ENCODE data around the gene HBEGF.
"Not testable (repeated sequence)": the region's sequence is repeated elsewhere in the genome, so short reads cannot be mapped to it uniquely, and the experiment has no call there.

HBEGF gene

DNA sequence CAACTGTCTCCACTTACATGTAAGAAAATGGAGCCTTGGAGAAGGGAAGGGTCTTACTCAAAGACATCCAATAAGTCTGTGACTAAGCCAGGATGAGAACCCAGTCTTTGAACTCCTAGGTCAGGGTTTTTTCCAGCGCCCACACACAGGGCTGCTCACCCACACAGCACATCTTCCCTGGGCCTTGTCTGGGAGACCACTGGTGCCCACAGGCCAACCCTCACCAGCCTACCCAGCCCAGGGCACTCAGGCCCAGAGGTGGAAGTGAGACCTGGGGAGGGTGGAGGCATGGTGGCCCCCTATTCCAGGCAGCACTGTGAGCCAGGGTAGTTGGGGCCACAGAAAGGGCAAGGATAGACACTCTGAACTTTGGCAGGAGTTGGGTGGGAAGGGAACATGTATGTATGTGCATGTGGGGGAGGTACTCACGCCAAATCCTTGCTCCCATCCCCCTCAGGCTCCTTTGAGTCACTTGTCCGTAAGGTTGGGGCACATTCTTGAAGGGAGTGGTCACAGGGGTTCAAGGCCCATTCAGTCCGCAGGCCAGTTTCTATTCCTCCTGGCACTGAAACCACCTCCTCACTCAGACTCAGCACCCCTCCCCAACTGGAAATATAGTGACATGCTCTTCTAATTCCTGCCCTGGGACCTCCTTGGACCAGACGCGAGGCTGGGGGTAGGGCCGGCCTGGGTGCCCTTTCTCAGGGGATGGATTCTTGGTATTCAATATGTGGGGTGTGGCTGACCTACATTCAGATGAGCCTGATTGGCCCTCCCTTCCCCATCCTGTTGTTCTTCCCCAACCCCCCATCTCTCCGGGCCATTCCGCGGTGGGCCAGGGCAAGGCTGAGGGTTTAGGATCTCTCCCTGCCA is 10.7 kb upstream of the HBEGF start:
- no peak overlapping the region for H3K4me3 ChIP-seq
- in situ Hi-C loops (cut with MboI; ENCODE audit: low sequenced_read_pairs), result no loop called here

DNA sequence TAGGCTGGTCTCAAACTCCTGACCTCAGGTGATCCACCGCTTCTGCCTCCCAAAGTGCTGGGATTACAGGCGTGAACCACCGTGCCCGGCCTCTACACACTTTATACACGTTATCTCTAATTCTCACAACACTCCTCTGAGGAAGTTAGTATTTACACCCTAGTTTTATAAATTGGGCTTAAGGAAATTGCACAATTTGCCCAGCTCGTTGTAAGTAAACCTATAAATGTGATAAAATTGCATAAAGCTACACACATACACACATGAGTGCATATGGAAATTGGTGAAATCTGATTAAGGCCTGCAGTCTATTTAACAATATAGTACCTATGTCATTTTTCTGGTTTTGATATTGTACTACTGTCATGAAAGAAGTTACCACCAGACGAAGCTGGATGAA is 9.1 kb upstream of the HBEGF start:
- Histone ChIP-seq H3K27me3 (ENCODE audit: low read depth) (no peaks in the 10 kb centered on the region), H3K36me3 (replicated peaks) (no peaks in the 10 kb centered on the region), H3K9me3 (no peaks in the 10 kb centered on the region), H3K4me1 (peaks cover 6% of the 10 kb centered on the region), H3K4me3 (no peak overlapping the region)
- no peak for DNase-seq (ENCODE audit: low spot score in 2 of 2)
- in situ Hi-C loops (cut with MboI; ENCODE audit: low sequenced_read_pairs), result no loop called here

More for the DNA sequence above, 10.7 kb upstream of the HBEGF start:
- no peaks in the 10 kb centered on the region for H3K27me3 ChIP-seq (ENCODE audit: low read depth)
- H3K9me3 ChIP-seq, result no peaks in the 10 kb centered on the region
- H3K4me1 ChIP-seq, result no peaks in the 10 kb centered on the region; the same call in 1 of the 2 replicates
- DNase-seq (ENCODE audit: low spot score in 2 of 2), result no peak
- no peaks in the 10 kb centered on the region for H3K36me3 ChIP-seq (replicated peaks)

DNA sequence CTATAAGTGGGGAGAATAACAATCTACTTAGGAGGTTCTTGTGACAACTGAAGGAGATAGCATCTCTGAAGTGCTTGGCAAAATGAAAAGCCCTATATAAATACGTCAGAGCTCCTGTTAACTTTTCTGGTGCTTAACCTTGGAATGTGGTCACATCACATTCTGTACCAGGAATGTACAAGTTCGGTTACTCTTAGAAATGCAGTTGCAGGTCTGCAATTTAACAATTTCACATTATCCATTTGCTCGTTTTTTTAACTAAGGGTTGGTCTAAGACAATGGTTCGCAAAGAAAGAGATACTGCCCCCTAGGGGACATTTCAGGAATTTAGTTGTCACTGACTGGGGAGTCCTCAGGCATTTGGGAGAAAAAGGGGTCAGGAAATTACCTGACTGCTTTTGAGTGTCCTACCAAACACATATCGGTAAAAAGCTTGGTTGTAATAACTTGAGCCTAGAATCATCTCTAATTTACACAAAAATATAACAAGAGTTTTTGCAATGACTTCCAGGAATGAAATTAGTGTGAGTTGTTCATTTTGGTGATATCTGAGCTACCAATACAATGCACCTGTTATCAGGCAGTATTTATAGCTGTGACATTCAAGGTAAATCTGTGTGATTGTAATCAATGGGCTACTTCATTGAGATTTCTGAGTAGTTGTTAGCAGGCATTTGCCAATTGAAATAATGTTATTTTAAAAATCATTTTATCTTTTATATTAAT is 5.4 kb upstream of the HBEGF start:
- DNase-seq (ENCODE audit: low spot score in 2 of 2), result peak; percentile 40 to 82
- H3K4me1 ChIP-seq, result peaks cover 10% of the 10 kb centered on the region
- in situ Hi-C loops (cut with MboI; ENCODE audit: low sequenced_read_pairs), result no loop called here

DNA sequence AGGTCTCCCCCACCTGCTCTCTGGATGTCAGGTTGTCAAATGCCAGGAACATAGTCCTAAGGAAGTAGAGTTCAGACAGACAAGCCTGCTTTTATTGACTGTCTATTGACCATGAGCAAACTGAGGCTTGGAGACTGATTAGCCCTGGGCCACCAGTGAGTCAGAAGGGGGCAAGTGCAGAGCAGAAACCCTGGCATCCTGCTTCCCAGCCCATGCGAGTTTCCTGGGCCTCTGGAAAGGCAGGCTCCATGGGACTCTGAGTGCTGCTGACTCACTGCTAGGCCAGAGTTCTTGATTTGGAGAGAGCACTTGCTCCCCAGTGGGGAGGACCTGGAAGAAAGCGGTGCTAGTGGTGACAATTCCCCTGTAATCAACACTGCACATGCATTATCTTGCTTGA is 2.8 kb upstream of the HBEGF start:
- no peaks in the 10 kb centered on the region for H3K36me3 ChIP-seq (replicated peaks)
- no peaks in the 10 kb centered on the region for H3K27me3 ChIP-seq (ENCODE audit: low read depth)
- no peaks in the 10 kb centered on the region for H3K9me3 ChIP-seq
- H3K4me1 ChIP-seq, result peaks cover 11% of the 10 kb centered on the region
- DNase-seq (ENCODE audit: low spot score in 2 of 2), result no peak
- in situ Hi-C loops (cut with MboI; ENCODE audit: low sequenced_read_pairs), result no loop called here
- no peak overlapping the region for H3K4me3 ChIP-seq

More for the DNA sequence above, 5.4 kb upstream of the HBEGF start:
- Histone ChIP-seq H3K4me3 (no peak overlapping the region), H3K27me3 (ENCODE audit: low read depth) (no peaks in the 10 kb centered on the region), H3K36me3 (replicated peaks) (no peaks in the 10 kb centered on the region), H3K9me3 (no peaks in the 10 kb centered on the region)

DNA sequence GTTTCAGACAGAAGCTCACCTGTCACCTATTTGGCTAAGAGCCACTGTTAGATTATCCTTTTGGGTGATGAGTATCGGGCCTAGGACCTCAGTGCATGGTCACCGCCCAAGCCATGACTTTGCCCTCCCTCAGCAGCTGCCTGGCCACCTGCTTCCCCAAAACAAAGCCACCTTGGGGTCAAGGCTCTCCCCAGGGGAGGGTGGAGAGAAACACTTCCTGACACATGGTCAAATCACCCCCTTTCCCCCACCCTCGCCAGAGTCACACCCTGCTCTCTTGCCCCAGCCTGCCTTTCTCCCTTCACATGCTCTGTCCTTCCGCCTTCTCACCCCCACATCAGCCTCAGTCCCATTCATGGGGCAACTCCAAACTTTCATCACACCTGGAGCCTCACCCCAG is 1.7 kb upstream of the HBEGF start:
- no peak overlapping the region for H3K4me3 ChIP-seq
- H3K9me3 ChIP-seq, result no peaks in the 10 kb centered on the region
- no peaks in the 10 kb centered on the region for H3K27me3 ChIP-seq (ENCODE audit: low read depth)
- no peaks in the 10 kb centered on the region for H3K36me3 ChIP-seq (replicated peaks)
- no peak for DNase-seq (ENCODE audit: low spot score in 2 of 2)
- peaks cover 11% of the 10 kb centered on the region for H3K4me1 ChIP-seq
- in situ Hi-C loops (cut with MboI; ENCODE audit: low sequenced_read_pairs), result no loop called here

DNA sequence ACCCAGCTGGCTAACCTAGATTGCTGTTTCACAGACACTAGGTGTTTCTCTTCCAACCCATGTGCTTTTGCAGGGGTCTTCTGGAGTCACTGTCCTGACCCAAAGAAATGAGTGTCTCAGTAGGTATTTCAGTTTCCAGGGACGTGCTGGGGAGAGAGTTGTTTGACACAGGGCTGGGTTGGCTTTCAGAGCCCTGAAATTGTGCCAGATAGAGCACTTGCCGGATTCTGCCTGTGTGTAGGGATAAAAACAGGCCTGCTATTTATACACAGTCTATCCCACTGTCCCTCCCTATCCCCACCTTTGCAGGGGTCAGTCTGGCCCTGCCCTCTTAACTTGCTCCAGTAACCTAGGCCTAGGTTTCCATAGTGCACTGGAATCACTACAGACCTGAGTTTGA is 957 bp upstream of the HBEGF start:
- no peaks in the 10 kb centered on the region for H3K9me3 ChIP-seq
- H3K36me3 ChIP-seq (replicated peaks), result no peaks in the 10 kb centered on the region
- in situ Hi-C loops (cut with MboI; ENCODE audit: low sequenced_read_pairs), result no loop called here
- no peaks in the 10 kb centered on the region for H3K27me3 ChIP-seq (ENCODE audit: low read depth)
- H3K4me3 ChIP-seq, result no peak overlapping the region
- DNase-seq (ENCODE audit: low spot score in 2 of 2), result no peak
- peaks cover 11% of the 10 kb centered on the region for H3K4me1 ChIP-seq

DNA sequence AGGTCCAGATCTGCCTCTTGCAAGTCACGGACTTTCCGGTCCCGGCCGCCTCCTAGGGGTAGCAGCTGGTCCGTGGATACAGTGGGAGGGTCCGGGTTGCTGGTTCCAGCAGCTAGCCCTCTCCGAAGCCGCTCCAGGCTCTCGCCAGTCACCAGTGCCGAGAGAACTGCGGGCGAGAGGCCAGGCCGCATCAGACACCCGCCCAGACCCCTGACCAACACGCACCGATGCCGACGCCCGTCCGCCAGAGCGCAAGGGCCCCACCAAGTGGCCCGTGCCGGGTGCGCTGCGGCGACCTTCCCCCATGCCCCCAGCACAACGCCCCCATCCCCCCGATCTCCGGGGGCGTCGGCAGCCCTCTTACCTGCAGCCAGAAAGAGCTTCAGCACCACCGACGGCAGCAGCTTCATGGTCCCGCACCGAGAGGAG is 470 bp downstream of the HBEGF start:
- in situ Hi-C loops (cut with MboI; ENCODE audit: low sequenced_read_pairs), result no loop called here
- Histone ChIP-seq H3K36me3 (replicated peaks) (no peaks in the 10 kb centered on the region; the same call in 1 of the 2 replicates), H3K27me3 (ENCODE audit: low read depth) (no peaks in the 10 kb centered on the region), H3K4me1 (peaks cover 5% of the 10 kb centered on the region; the same call in 1 of the 2 replicates), H3K9me3 (no peaks in the 10 kb centered on the region), H3K4me3 (peak overlapping the region; percentile 71)
- peak; percentile 28 to 72 for DNase-seq (ENCODE audit: low spot score in 2 of 2)

DNA sequence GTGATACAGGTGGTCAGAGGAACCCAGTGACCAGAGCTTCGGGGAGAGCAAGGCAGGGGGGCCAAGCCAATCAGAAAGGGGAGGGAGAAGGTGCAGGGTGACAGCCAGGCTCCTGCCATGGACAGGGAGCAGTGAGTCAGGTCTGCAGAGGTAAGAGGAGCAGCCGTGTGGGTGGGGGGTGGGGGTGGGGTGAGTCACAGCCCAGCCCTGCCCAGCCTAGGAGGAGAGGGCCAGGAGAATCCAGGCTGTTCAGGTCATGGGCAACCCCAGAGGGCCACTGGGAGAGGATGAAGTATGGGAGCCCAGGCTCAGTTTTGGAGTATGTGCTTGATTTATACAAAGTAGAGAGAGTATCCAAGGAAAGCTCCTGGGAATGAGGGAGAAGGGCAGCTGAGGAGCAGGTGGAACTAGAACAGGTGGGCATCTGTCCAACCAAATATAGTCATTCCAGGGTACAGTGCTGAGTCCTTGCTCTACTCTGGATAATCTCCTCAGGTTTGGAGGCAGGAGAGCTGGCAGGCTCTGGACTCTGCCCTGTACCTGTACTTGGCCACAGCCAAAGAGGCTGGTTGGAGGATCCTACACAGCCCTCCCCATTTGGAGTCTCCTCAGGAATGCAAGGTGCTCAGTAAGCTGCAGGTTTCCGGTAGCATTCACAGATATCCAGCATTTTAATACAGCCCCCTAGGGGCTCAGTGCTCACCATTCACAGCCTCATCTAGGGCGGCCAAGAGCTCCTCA is 1.6 kb downstream of the HBEGF start:
- no peaks in the 10 kb centered on the region for H3K27me3 ChIP-seq (ENCODE audit: low read depth)
- H3K4me1 ChIP-seq, result peaks cover 5% of the 10 kb centered on the region; the same call in 1 of the 2 replicates
- in situ Hi-C loops (cut with MboI; ENCODE audit: low sequenced_read_pairs), result no loop called here
- H3K36me3 ChIP-seq (replicated peaks), result no peaks in the 10 kb centered on the region; the same call in 1 of the 2 replicates
- no peaks in the 10 kb centered on the region for H3K9me3 ChIP-seq
- H3K4me3 ChIP-seq, result no peak overlapping the region
- no peak for DNase-seq (ENCODE audit: low spot score in 2 of 2)

DNA sequence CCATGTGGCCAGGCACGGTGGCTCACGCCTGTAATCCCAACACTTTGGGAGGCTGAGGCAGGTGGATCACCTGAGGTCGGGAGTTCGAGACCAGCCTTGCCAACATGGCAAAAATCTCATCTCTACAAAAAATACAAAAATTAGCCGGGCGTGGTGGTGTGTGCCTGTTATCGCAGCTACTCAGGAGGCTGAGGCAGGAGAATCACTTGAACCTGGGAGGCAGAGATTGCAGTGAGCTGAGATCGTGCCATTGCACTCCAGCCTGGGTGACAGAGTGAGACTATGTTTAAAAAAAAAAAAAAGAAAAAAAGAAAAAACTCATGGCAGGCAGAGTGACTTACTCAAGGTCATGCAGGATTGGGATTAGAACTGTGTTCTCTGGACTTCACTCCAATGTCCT is 2.6 kb downstream of the HBEGF start:
- H3K4me1 ChIP-seq; H3K27me3 ChIP-seq (ENCODE audit: low read depth); H3K4me3 ChIP-seq; DNase-seq (ENCODE audit: low spot score in 2 of 2); H3K9me3 ChIP-seq; in situ Hi-C loops (cut with MboI; ENCODE audit: low sequenced_read_pairs); H3K36me3 ChIP-seq (replicated peaks): not testable (repeated sequence)

DNA sequence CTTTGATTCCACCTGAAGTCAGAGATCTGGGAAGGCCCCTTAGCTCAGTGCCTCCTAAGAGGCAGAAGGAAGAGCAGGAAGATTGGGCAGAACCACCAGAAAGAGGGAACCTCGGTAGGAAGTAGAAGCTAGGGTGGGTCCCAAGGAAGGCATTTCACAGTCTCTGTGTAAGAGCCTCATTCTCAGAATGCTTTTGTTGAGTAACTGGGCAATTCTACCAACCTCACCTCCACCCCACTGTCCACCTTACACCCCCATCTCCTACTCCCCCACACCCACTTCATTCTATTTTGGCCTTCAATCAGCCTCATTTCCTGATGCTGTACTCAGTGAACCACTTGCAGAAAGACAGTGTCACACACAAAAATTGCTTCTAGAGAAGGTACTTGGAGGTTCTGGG is 3.5 kb downstream of the HBEGF start:
- DNase-seq (ENCODE audit: low spot score in 2 of 2), result no peak
- in situ Hi-C loops (cut with MboI; ENCODE audit: low sequenced_read_pairs), result no loop called here
- Histone ChIP-seq H3K27me3 (ENCODE audit: low read depth) (no peaks in the 10 kb centered on the region), H3K4me1 (peaks cover 5% of the 10 kb centered on the region; the same call in 1 of the 2 replicates), H3K4me3 (no peak overlapping the region), H3K36me3 (replicated peaks) (no peaks in the 10 kb centered on the region; the same call in 1 of the 2 replicates), H3K9me3 (no peaks in the 10 kb centered on the region)

DNA sequence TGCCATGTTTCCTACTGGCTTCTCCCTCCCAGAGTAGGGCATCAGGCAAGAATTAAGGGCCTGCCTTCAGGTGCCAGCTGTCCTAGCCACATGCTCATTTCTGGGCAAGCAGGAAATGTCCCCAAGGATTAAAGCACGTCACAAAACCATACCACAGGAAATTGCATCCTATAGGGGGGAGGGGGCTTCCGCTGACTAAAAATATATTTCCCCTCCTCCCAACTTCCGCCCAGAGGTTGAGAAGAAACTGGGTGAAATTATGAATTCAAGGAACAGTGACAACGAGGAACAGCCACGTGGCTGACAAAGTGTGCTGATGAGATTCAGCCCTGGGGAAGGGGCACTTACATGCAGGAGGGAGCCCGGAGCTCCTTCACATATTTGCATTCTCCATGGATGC is 4.1 kb downstream of the HBEGF start:
- in situ Hi-C loops (cut with MboI; ENCODE audit: low sequenced_read_pairs), result no loop called here
- H3K4me3 ChIP-seq, result no peak overlapping the region
- H3K9me3 ChIP-seq, result no peaks in the 10 kb centered on the region
- H3K4me1 ChIP-seq, result peaks cover 5% of the 10 kb centered on the region; the same call in 1 of the 2 replicates
- H3K27me3 ChIP-seq (ENCODE audit: low read depth), result no peaks in the 10 kb centered on the region
- DNase-seq (ENCODE audit: low spot score in 2 of 2), result no peak
- H3K36me3 ChIP-seq (replicated peaks), result no peaks in the 10 kb centered on the region; the same call in 1 of the 2 replicates

DNA sequence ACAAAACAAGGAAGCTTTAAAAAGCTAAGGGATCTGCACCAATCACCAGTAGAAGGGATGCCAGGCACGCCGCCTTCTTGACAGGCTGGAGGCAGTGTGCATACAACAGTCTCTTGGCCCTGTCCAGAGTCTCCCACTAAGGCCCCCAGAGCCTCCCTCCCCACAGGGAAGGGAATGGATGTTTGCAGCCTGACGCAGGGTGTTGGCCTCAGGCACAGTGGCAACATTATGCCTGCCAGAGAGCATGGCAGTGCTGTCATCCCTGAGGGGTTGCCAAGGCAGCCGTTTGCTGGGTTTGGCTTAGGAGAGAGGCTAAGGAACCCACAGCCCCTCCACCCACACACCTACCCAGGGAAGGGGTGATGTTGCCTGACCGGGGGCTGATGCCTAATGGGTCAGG is 4.8 kb downstream of the HBEGF start:
- no peaks in the 10 kb centered on the region for H3K4me1 ChIP-seq
- in situ Hi-C loops (cut with MboI; ENCODE audit: low sequenced_read_pairs), result no loop called here
- no peaks in the 10 kb centered on the region for H3K27me3 ChIP-seq (ENCODE audit: low read depth)
- no peaks in the 10 kb centered on the region; the same call in 1 of the 2 replicates for H3K36me3 ChIP-seq (replicated peaks)
- H3K4me3 ChIP-seq, result no peak overlapping the region
- no peak for DNase-seq (ENCODE audit: low spot score in 2 of 2)
- no peaks in the 10 kb centered on the region for H3K9me3 ChIP-seq

DNA sequence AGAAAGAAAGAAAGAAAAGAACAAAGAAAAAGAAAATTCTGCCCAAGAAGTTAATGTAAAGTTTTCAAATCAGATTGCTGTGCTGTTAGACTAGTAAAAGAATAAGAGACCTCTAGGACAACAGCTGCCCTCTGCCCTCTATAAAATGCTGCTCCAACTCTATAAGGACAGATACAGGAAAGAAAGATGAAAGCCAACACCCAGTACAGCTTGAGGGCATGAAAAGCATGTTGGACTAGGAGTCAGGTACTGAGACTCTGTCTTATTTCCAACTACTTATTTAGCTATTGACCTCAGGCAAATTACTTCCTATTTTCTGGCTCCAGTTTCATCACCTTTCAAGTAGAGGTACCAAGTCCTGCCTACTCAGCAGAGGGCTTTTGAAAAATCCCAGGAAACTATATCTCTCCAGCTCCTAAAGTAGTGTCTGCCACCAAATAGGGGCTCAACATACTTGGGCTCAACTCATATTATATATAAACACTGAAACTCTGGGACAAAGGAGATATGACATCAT is 5.7 kb downstream of the HBEGF start:
- H3K4me1 ChIP-seq, result no peaks in the 10 kb centered on the region
- H3K4me3 ChIP-seq, result no peak overlapping the region
- no peak for DNase-seq (ENCODE audit: low spot score in 2 of 2)
- in situ Hi-C loops (cut with MboI; ENCODE audit: low sequenced_read_pairs), result no loop called here
- no peaks in the 10 kb centered on the region; the same call in 1 of the 2 replicates for H3K36me3 ChIP-seq (replicated peaks)
- H3K9me3 ChIP-seq, result no peaks in the 10 kb centered on the region
- no peaks in the 10 kb centered on the region for H3K27me3 ChIP-seq (ENCODE audit: low read depth)
